Esophagus muscularis mucosa (tissue), 3 donors: ENCODE results near the gene CAV1.

ENCODE experiments used
- POLR2A ChIP-seq: fragments of 450-650 bp; IDR thresholded peaks from one replicate; pipeline ENCODE4 v1.6.1; 2017; ENCODE audit warnings: antibody characterized with exemption, moderate library complexity, mild to moderate bottlenecking, low read depth
- POLR2AphosphoS5 ChIP-seq, 2 donors: sonication (generic); formaldehyde crosslinking; IDR thresholded peaks; one replicate each; pipeline ENCODE4 v1.6.1; 2017; ENCODE audit warnings: antibody characterized with exemption in 2 of 2
- TF ChIP-seq, protein P1 (sequence below), 3 experiments: fragments of 200-600 bp in 2 of 3; fragments of 450-650 bp in 1 of 3; sonication (generic) in 2 of 3; IDR thresholded peaks; one replicate each; pipeline ENCODE4 v1.5.1; 2017 to 2019; ENCODE audit warnings: antibody characterized with exemption in 3 of 3, mild to moderate bottlenecking in 2 of 3, moderate library complexity in 1 of 3

DNA sequence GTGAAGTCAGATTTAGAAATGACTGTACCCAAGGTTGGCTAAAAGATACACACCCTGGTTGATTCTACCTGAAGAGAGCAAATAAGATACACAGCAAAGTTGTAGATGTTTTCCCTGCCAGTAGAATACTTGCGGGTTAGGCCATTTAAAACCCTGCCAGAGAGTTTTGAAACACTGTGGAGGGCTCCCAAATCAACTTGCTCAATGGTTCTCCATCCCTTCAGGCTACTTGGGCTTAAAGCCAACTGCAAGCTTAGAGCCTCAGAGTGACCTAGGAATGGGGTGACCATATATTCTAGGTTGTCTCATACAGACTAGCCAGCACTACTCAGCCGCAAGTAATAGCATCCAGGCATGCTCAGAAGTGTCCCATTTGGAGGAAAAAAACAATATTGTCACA lies 10.0 kb downstream of the CAV1 start:
- TF ChIP-seq POLR2A (no peak), POLR2AphosphoS5 (IDR thresholded peaks at IDR 0.05) (no peak)
- TF ChIP-seq, protein P1, sequence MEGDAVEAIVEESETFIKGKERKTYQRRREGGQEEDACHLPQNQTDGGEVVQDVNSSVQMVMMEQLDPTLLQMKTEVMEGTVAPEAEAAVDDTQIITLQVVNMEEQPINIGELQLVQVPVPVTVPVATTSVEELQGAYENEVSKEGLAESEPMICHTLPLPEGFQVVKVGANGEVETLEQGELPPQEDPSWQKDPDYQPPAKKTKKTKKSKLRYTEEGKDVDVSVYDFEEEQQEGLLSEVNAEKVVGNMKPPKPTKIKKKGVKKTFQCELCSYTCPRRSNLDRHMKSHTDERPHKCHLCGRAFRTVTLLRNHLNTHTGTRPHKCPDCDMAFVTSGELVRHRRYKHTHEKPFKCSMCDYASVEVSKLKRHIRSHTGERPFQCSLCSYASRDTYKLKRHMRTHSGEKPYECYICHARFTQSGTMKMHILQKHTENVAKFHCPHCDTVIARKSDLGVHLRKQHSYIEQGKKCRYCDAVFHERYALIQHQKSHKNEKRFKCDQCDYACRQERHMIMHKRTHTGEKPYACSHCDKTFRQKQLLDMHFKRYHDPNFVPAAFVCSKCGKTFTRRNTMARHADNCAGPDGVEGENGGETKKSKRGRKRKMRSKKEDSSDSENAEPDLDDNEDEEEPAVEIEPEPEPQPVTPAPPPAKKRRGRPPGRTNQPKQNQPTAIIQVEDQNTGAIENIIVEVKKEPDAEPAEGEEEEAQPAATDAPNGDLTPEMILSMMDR (IDR thresholded peaks at IDR 0.05): no peak
